Embryonic facial prominence (tissue), 1 donor: ENCODE results near the gene CENPP.
"Not testable (repeated sequence)": the region's sequence is repeated elsewhere in the genome, so short reads cannot be mapped to it uniquely, and the experiment has no call there.

Experiments
- DNase-seq: peaks from one replicate; pipeline ENCODE4 v3.0.0-alpha.2; 2016; ENCODE audit errors: extremely low spot score

The CENPP gene

GRCh38 chr9:92380603-92381002 lies 54.9 kb downstream of the CENPP start:
- DNase-seq: no peak

GRCh38 chr9:92381775-92382174 lies 56.0 kb downstream of the CENPP start:
- no peak for DNase-seq

GRCh38 chr9:92384375-92384774 lies 58.6 kb downstream of the CENPP start:
- DNase-seq: no peak

GRCh38 chr9:92385001-92385400 lies 59.2 kb downstream of the CENPP start:
- DNase-seq: no peak

GRCh38 chr9:92385477-92385876 lies 59.7 kb downstream of the CENPP start:
- no peak for DNase-seq

- DNase-seq: no peak
Observed at GRCh38 chr9:92385953-92386352, 60.2 kb downstream of the CENPP start.

- DNase-seq: no peak
Observed at GRCh38 chr9:92392690-92393089, 66.9 kb downstream of the CENPP start.

GRCh38 chr9:92393686-92394085 lies 67.9 kb downstream of the CENPP start:
- DNase-seq: no peak

- DNase-seq: no peak
Observed at GRCh38 chr9:92395617-92396016, 69.9 kb downstream of the CENPP start.

- DNase-seq: no peak
Observed at GRCh38 chr9:92397853-92398252, 72.1 kb downstream of the CENPP start.

GRCh38 chr9:92402360-92402759 lies 76.6 kb downstream of the CENPP start:
- no peak for DNase-seq

GRCh38 chr9:92402826-92403745 lies 77.3 kb downstream of the CENPP start:
- DNase-seq: no peak

GRCh38 chr9:92404042-92404836 lies 78.5 kb downstream of the CENPP start, which contains the start of gene OGN:
Gene OGN (minus strand): TSS chr9:92404578. CDS start chr9:92403407, 1,171 bp downstream.
- DNase-seq: peak; percentile 64

- DNase-seq: no peak
Observed at GRCh38 chr9:92405818-92406217, 80.1 kb downstream of the CENPP start.

GRCh38 chr9:92406477-92406876 lies 80.7 kb downstream of the CENPP start:
- no peak for DNase-seq

GRCh38 chr9:92407818-92408217 lies 82.1 kb downstream of the CENPP start:
- DNase-seq: no peak

- DNase-seq: peak; percentile 42
Observed at GRCh38 chr9:92408747-92409478, 83.2 kb downstream of the CENPP start.

GRCh38 chr9:92411157-92411556 lies 85.4 kb downstream of the CENPP start:
- not testable (repeated sequence) for DNase-seq

- no peak for DNase-seq
Observed at GRCh38 chr9:92414566-92414965, 88.8 kb downstream of the CENPP start.

- DNase-seq: no peak
Observed at GRCh38 chr9:92422611-92423338, 97.0 kb downstream of the CENPP start.

GRCh38 chr9:92423612-92424011 lies 97.9 kb downstream of the CENPP start:
- no peak for DNase-seq
